NCI-H446 (cell line): ENCODE data around the gene AJUBA.
"Not testable (repeated sequence)": the region's sequence is repeated elsewhere in the genome, so short reads cannot be mapped to it uniquely, and the experiment has no call there.

Experiments used
- DNase-seq, 2 experiments: peaks; one replicate each; lab custom pipeline; 2025; lab: John Stamatoyannopoulos, UW

The AJUBA gene

GRCh38 chr14:22951795-22952194 lies 30.6 kb downstream of the AJUBA start:
- not testable (repeated sequence) for DNase-seq

- DNase-seq, result no peak
These were observed 36.7 kb downstream of the AJUBA start for GRCh38 chr14:22945642-22946041.

GRCh38 chr14:22939684-22940083 lies 42.7 kb downstream of the AJUBA start:
- DNase-seq, result no peak

- no peak for DNase-seq
These were observed 47.2 kb downstream of the AJUBA start for GRCh38 chr14:22935156-22935555.

GRCh38 chr14:22932146-22932545 lies 50.2 kb downstream of the AJUBA start:
- no peak for DNase-seq

- no peak for DNase-seq
These were observed 52.4 kb downstream of the AJUBA start for GRCh38 chr14:22929961-22930364.

- DNase-seq, result peak; percentile 99 to 100
These were observed 53.0 kb downstream of the AJUBA start, which contains the start of gene PRMT5 for GRCh38 chr14:22929104-22929960. Gene PRMT5, minus strand, starts transcription at chr14:22929376. Its CDS starts 15 bp downstream, at chr14:22929361.

- no peak for DNase-seq
These were observed 53.9 kb downstream of the AJUBA start for GRCh38 chr14:22928237-22929103.

- no peak for DNase-seq
These were observed 56.0 kb downstream of the AJUBA start for GRCh38 chr14:22926316-22926715.

- no peak for DNase-seq
These were observed 56.8 kb downstream of the AJUBA start for GRCh38 chr14:22925513-22925912.

- no peak for DNase-seq
These were observed 58.6 kb downstream of the AJUBA start for GRCh38 chr14:22923746-22924145.

GRCh38 chr14:22922294-22922693 lies 60.1 kb downstream of the AJUBA start:
- DNase-seq, result no peak
